DMS79 (cell line): ENCODE data around the gene SND1.
A peak's percentile ranks its signal among the peaks of the same experiment; 100 is the strongest.

ENCODE experiments used
- DNase-seq: peaks from one replicate; lab custom pipeline; 2025; lab: John Stamatoyannopoulos, UW

SND1 gene

GRCh38 chr7:128041203-128041602 is 389.2 kb downstream of the SND1 start:
- DNase-seq: peak; percentile 74

- no peak for DNase-seq
Measured at GRCh38 chr7:128042012-128042411, 390.0 kb downstream of the SND1 start.

DNA sequence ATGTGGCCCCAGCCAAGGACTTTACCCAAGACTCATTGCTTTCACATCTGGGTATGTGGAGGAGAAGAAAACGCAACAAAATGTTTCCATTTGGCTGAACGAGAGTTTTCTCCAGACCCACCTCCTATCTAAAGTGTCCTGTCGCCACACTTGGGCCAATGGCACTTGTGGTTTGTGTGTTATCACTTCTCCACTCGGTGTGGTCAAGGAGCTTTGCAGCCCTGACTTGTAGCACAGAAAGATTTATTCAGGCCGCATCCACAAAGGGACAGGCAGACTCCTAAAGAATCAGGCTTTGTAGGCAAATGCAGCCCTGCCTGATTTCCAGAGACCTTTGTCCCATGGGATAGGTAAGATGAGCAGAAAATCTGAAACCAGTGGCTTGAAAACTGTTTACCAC is 392.1 kb downstream of the SND1 start:
- DNase-seq: peak; percentile 75

GRCh38 chr7:128045158-128045557 is 393.2 kb downstream of the SND1 start:
- DNase-seq: no peak

DNA sequence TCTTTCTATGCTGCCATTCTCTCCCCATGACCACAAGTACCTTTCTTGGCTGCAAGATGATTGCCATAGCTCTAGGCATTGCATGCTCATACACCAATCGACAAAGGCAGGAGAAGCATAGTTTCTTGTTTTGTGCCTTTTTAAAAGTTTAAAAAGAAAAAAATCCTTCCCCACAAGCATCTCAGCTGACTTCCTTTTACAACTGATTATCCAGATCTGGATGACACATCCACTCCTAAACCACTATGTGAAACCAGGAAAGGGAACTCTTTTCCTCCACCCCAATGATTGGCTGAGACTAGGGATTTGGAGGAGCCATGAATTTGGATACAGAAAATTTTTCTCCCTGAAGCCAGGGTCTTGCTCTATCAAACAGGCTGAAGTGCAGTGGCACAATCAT is 393.8 kb downstream of the SND1 start:
- DNase-seq: no peak

DNA sequence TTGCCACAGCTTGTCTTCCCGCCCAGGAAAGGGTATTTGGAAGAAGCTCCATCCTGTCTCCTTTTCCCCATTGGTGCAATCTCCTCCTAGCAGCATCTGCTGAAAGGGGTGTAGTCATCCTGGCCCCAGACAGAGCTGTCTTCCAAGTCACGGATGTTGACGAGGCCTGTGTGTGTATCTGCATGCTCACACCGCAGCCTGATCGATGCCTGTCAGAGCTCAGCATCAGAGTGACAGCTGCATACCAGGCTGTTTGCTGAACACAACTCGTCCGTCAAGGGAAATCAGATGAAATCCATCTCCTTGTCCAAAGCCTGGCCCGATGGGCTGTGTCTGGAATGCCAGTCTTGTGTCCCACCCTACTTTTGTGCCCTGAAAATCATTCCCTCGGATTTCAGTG is 400.4 kb downstream of the SND1 start:
- DNase-seq: no peak

- peak; percentile 95 for DNase-seq
Measured at GRCh38 chr7:128053023-128053422, 401.0 kb downstream of the SND1 start.

DNA sequence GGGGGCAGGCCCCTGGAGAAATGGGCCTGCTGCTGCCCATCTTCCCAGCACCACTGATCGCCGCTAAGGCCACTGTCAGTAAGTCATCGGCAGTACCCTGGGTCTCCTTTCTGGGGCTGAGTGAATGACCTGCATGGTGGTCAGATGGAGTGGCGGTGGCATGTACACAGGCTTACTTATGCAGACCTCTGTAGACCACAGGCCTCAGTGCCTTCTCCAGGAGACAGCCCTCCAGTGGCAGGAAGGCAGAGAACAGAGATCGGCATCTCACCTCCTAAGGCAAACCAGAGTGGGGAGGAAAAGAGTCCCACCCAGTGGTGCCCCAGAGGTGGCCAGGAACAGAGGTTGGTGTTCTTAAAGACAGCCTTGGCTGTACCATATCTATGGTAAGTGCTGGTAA is 402.0 kb downstream of the SND1 start:
- no peak for DNase-seq

GRCh38 chr7:128054511-128054910 is 402.5 kb downstream of the SND1 start:
- no peak for DNase-seq

DNA sequence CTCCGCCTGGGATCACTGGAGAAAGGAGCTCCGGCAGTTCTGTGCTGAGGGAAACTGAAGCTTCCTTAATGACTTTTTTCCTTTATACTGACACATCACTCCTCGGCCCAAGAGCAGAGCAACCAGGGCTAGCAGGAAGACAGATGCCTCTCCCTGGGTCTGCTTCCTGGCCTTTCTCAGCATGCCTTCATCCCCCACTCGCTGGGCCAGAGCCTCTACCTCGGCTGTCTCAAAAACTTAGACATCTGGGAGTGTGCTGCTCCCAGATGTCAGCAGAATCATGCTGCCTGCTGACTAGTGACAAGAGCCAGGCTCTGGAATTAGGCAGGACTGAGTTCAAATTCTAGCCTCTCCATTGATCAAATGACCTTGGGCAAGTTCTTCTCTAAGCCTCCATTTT is 403.6 kb downstream of the SND1 start:
- no peak for DNase-seq

DNA sequence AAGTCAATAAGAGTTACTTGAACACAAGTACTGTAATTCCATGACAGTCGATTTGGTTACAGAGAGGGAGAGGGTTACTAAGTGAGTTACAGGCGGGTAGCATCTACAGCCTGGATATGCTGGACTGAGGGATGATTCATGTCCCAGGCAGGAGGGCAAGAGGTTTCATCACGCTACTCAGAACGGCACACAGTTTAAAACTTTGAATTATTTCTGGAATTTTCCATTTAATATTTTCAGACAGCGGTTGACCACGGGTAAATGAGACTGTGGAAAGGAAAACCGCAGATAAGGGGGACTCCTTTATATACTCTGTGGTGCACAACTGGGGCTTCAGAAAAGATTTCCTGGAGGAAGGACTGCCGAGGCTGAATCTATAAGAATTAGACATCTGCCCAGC is 404.9 kb downstream of the SND1 start:
- DNase-seq: no peak

DNA sequence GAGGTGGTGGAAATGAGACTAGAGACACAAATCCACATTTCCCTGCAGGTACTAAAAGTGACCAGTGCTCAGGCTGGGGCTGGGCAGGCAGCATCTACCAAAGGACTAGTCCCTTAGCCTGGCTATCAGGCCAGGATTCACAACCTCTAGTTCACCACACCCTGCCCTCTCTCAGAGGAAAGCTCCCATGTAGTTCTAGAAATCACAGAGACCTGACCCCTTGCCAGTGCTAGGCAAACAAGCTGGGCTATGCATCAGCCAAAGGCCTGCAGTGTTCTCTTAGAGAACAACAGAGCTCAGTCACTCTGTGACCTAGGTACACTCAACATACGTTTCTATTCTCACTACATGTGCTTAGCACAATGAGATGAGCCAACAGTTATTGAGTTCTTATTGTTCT is 405.9 kb downstream of the SND1 start:
- DNase-seq: no peak

GRCh38 chr7:128059143-128059988 is 407.4 kb downstream of the SND1 start:
- DNase-seq: no peak

DNA sequence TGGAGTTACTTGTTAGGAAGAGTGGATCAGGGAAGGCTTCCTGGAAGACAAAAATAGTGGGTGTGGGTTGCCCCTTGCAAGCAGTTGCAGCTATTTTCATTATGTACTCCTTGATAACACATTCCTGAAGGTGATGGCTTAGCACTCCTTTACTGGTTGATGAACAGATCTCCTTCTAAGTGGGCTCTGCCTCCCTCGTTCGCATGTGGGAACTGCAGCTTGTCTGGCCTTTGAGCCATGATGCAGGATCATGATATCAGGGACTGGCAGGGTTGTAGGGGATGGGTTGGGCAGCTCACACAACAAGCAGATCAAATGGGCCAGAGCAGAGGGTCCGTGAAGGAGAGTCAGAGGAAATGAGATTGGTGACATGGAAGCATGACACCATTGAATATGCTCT is 408.0 kb downstream of the SND1 start:
- no peak for DNase-seq

GRCh38 chr7:128063088-128063487 is 411.1 kb downstream of the SND1 start:
- DNase-seq: no peak

DNA sequence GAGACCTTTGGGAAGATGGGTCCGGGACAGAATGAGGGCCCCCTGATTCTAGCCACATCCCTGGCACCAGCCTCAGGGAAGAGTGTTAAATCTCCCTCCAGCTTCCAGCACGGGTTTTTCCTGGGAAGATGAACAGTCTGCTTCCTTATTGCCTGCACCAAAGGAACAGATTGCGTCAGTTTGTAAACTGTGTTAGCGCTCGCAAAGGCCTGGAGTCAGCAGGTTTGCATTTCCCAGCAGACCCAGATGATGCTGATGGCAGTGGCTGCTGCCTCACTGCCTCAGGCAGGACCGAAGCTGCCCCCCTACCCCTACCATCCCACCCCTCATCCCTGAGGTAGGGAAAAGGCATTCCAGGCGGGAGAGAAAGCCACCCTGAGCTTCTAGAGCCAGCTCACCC is 413.9 kb downstream of the SND1 start:
- DNase-seq: no peak

DNA sequence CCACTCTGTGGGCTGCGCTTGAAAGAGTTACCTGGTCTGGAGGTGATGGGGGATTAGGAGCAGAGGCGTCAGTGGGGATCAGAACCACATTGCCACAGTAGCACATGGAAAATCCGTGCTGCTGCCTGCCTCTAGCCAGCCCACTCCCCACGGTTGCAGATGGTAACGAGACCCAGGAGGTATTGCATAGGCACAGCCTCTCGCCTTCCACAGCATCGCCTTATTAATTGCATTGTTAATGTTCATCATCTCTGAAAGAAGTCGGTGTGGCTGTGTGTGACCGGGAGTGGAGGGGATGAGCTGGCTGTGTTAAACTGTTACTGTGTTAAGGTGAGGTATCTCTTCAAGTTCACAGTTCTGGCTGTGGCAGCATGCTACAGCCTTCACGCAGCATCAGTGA is 414.4 kb downstream of the SND1 start:
- no peak for DNase-seq

DNA sequence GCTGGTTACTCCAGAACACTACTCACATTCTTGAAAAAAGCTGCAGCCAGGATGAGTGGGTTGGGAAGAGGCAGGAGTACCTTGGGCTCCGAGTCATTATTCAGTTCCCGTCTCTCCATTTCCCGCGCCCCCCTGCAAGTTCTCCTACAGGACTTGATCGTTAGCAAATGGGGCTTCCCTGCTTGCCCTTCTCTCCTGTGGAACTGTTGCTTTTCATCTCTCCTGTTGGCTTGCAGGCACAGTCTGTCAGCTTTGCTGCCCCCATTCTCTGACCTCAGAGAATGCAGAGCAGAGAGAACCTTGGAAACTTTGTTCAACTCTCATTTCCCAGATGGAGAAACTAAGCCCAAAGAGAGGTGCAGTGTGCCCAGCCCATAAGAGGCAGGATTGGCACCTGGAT is 414.9 kb downstream of the SND1 start:
- no peak for DNase-seq

GRCh38 chr7:128067983-128068382 is 416.0 kb downstream of the SND1 start:
- no peak for DNase-seq

GRCh38 chr7:128068785-128069184 is 416.8 kb downstream of the SND1 start:
- DNase-seq: no peak

GRCh38 chr7:128069373-128070364 is 417.7 kb downstream of the SND1 start:
- DNase-seq: no peak

DNA sequence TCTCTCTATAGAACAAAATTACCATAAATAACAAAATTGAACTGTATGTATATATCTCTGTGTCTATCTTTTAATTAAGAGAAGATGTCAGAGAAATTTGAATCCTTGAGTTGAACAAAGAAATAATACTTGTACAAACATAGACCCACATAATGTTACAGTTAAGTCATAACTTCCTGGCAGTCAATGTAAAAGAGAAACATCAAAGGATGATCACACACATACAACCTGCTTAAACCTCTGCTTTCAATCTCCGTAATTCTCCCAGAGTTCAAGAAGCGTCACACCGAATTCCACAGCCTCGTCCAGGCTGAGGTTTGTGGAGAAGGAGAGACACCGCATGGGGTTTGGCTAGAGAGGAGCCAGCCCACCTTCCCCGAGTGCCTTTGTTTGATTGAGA is 419.4 kb downstream of the SND1 start:
- no peak for DNase-seq

GRCh38 chr7:128071801-128072200 is 419.8 kb downstream of the SND1 start:
- no peak for DNase-seq
